B cell (primary cell): ENCODE data around the gene SPOCK3.

Experiments used
- CTCF ChIP-seq: fragments of 200-600 bp; IDR thresholded peaks from one replicate; pipeline ENCODE4 v1.8.0; 2022; ENCODE audit warnings: antibody characterized with exemption, mild to moderate bottlenecking
- EZH2 ChIP-seq: IDR thresholded peaks from 2 replicates; pipeline ENCODE4 v1.6.1; 2012; ENCODE audit warnings: borderline replicate concordance, low read depth, mild to moderate bottlenecking, moderate library complexity, low read length; ENCODE audit not compliant: insufficient read depth, poor library complexity, severe bottlenecking

DNA sequence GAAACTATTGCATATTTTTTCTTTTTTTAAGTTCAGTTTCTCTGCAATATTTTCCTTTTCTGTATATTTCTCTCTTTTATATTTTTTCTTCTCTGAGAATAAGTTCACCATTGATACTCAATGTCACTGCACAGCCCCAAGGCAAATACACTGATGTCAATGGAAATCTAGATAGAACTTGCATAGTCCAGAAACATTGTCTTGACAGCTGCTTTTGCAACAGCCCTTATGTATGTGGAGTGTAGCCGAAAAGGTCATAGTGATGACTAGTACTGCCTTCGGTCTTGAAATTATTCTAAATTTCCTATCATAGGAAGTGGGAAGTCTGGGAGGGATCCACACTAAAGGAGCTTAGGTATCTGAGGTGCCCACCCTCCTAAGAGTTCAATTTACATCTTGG lies 150.0 kb downstream of the SPOCK3 start:
- no peak for TF ChIP-seq CTCF
- no peak for TF ChIP-seq EZH2
